A172 (cell line): ENCODE data around the gene EDN2. TPM values are rescaled to one million over a fixed set of nuclear protein-coding genes. Genes with fewer than 3 reads are reported as not detected.
A peak's percentile ranks its signal among the peaks of the same experiment; 100 is the strongest.

ENCODE experiments used
- DNase-seq: peaks from one replicate; pipeline ENCODE4 v3.0.0-alpha.2; 2015; ENCODE audit warnings: low spot score
- total RNA-seq: library from RNA; depleted of rRNA; stranded (reverse); fragments of >200 nt; shearing (Covaris generic); gene quantifications from 2 replicates; pipeline ENCODE4 v1.2.3, GENCODE V29; 2014

EDN2 gene
- total RNA-seq, 1 experiment from 2014 or later = 1.3 TPM

DNA sequence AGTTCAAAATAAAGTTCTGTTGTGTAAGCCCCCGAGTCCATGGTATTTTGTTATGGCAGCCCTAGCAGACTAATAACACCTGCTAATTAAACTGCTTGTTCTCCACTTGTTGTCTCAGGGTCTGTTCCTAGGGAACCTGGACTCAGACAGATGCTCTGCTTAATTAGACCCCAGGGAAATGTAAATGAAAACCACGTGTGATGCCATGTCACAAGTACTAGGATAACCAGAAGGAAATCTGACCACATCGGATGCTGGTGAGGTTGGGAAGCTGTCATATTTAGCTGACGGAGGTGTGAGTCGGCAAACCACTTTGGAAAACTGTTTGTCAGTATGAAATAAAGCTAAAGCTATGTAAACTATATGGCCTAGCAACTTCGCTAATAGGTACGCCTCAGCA is 19.6 kb downstream of the EDN2 start:
- no peak for DNase-seq

DNA sequence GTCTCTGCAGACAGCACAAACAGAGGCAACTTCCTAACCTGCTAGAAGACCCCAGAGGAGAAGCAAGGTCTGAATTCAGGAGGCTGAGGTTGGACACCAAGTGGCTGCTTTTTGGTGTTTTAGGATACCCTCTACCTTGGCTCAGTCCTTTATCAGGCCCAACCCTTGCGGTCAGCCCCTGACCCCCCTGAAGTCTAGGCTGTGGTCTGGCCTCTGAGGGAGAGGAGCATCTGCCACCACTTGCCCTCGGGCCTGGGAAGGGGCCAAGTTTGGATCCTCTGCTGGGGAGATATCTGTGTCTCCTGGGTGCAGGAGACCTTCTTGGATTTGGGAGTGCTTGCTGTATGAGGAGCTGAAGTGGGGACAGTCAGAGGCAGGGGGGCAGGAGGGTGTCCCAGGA is 21.0 kb downstream of the EDN2 start:
- no peak for DNase-seq

GRCh38 chr1:41462680-41463004 is 21.8 kb downstream of the EDN2 start:
- no peak for DNase-seq

DNA sequence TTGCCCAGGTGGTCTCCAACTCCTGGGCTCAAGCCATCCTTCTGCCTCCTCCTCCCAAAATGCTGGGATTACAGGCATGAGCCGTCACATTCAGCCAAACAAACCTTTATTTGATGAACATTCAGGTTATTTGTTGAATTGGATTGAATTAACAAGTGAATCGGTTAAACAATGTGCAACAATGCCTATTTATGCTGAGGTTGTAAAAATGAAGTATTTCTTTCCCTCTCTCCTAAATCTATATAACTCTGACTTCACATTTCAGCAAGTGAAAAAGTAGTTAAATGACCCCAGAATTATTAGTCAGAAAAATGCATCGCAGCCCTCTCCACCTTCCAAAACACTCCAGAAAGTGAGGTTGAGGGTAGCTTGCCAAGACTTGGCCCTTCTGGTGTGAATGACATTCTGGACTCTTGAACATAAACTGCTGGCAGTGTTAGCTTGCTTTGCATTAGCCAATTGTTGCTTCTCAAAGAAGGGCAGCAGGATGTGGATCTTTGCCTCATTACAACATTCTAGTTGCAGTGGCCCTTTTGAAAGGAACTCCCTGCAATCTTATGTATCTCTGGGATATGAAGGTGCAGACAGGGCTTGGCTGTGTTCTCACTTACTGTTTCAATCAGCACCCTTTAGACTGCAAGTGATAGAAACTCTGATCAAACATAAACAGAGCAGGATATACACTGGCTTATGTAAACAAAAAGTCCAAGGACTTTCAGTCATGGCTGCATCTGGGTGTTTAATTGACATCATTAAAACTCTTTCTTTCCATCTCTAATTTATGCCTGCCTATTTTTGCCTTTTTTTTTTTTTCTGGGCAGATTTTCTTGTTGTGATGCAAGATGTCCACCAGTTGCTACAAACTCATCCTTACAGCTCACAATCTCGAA is 22.4 kb downstream of the EDN2 start:
- no peak for DNase-seq

GRCh38 chr1:41456847-41457540 is 27.5 kb downstream of the EDN2 start:
- DNase-seq = no peak

GRCh38 chr1:41455479-41456332 is 28.8 kb downstream of the EDN2 start:
- DNase-seq = peak; percentile 74

- DNase-seq = peak; percentile 39
These were observed 30.1 kb downstream of the EDN2 start for GRCh38 chr1:41454406-41454805.

- DNase-seq = no peak
These were observed 31.7 kb downstream of the EDN2 start for GRCh38 chr1:41452704-41453290.

- DNase-seq = no peak
These were observed 33.7 kb downstream of the EDN2 start for GRCh38 chr1:41450747-41451285.

GRCh38 chr1:41449326-41449921 is 35.1 kb downstream of the EDN2 start:
- DNase-seq = no peak

DNA sequence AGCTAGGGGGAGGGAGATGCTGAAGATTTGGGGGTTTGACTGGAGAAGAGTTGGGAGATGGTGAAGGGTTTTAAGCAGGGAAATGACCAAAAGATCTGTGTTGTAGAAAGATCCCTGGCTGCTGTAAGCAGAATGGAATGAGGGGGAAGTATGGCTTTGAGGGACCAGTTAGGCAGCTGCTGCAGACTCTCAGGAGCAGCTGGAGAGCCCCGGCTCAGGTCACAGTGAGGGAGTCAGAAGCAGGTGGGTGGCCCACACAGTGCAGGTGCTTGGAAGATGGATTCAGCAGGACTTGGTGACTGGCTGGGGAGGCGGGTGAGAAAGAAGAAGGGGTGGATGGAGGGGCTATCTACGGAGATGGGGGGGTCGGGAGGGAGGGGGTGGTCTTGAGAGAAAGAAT is 35.7 kb downstream of the EDN2 start:
- DNase-seq = no peak

DNA sequence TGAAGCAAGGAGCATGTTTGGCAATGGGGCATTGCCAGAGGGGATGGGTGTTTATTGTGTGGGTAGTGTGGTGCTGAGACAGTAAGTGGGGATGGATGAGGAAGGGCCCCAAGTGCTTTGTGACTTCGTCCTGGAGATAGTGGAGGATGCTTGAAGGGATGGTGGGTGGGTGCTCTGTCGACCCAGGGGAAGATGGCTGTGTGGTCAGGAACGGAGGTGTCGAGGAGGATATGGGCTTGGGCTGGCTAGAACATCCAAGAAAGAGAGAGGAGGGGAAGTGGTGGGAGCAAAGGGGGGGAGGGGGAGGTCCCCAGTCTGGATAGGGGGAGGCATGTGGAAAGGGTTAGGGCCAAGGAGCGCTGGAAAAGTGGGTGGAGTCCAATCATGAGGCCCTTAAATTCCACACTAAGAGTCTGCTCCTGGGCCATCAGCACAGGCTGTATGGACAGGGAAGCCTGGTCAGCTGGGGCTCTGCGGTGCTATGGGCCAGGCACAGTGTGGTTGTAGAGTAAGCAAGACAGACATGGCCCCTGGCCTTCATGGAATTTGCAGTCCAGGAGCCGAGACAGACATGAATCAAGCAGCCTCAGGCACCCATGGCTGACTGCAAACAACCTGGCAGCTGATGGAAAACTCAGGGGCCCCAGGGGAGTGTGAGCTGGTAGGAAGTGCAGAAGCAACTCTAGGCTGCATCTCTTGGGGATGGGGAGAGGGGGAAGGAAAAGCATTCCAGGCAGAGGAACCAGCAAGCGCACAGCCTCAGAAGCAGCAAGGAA is 36.3 kb downstream of the EDN2 start:
- no peak for DNase-seq

DNA sequence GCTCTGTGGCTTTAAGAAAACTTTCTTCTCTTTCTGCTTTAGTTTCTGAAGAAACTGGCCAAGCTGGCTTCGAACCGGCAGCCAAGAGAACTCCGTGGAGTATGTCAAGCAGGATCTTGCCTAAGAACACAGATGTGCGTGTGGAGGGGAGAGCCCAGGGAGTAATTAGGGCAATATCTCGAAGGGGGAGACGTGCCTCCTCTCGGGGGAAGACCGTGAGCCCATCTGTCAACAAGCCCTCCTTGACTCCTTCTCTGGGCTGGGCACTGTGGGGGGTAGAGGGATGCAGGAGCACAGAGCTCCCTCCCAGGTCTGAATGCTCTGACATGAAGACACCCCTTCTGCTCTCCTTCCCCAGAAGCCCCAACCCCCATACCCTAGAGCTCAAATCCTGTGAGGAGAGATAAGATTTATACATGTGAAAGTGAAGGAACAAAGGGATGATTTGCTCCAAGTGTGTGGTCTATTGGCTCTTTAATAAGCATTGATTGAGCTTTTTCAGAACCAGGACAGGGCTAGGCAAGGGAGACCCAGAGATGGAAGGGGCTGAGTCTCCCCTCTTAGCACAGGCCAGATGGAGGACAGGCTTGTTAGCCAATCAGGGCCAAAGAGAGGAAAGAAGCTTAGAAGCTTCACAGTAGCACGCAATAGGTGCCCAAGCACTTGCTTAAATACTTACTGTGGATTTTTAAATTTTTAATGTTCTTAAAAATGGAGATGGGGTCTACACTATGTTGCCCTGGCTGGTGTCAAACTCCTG is 37.5 kb downstream of the EDN2 start:
- no peak for DNase-seq

GRCh38 chr1:41444785-41445184 is 39.7 kb downstream of the EDN2 start:
- DNase-seq = no peak

GRCh38 chr1:41444246-41444645 is 40.2 kb downstream of the EDN2 start:
- no peak for DNase-seq

DNA sequence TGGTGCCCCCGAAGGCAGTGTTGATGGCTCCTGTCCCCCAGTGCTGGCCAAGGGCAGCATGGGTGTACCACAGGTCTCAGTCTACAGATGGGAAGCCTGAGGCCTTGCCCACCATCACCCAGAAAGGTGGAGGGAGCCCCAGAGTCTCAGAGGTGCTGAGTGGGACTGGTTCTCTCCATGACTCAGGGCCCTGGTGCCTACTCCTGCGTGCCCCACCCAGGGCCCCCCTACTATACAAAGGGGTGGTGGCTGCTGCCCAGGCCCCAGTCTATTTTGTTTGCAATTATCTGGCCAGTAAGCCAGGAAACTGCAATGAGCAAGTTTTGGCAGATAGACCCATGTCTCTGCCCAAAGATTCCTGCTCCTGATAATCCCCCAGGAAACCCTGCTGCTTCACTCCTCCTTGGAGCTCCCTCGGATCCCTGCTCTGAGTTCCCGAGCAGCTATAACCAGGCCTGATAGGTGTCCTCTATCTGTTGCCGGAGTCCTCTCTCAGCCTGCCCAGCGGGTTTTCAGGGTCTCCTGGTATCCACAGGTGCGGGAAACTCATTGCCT is 41.7 kb downstream of the EDN2 start:
- no peak for DNase-seq

DNA sequence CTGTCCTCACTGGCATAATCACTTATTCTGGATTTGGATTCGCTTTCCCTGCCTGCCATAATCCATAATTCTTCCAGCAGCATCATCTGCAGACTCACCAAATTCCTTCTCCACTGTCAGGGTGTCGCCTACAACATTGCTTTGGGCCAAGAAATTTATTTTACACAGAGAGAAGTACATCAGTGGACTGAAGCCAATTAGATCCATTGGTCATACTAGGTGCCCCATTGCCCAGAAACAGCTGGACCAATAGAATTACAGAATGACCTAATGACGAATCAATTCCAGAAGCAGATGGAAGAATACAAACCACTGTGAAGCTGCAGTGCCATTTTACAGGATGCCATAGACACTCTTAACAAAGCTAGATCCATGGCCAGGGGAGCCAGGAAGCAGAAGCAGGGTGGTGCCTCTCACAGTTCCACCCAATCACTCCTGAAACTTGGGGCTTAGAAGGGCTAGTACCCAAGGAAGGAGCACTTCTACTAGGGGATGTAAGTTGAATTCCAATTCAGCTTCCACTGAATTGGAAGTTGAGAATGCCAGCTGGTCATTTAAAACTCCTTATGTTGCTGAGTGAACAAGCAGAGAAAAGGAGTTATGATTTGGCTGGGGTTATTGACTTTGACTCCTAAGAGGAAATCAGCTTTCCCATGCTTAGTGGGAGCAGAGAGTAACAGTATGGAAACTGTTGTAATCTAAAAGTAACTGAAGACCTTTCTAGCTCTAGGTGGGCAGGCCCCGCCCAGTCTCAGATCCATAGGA is 44.0 kb downstream of the EDN2 start:
- DNase-seq = no peak

DNA sequence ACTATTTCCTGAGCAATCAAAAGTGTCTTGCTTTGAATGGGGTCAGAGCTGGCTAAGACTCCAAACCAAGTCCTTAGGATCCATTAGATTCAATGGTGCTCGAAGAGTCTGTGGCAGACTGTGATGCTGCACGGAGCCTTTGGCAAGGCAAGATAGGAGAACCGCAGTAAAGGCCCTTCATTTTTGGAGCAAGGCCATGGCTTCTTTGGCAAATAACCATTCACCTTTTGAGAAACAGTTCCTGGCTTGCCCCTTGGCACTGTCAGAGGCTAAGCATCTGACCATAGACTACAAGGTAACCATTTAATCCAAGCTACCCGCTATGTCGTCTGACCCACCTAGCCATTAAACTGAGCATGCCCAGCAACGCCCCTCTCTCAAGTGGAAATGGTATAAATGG is 45.2 kb downstream of the EDN2 start:
- no peak for DNase-seq

DNA sequence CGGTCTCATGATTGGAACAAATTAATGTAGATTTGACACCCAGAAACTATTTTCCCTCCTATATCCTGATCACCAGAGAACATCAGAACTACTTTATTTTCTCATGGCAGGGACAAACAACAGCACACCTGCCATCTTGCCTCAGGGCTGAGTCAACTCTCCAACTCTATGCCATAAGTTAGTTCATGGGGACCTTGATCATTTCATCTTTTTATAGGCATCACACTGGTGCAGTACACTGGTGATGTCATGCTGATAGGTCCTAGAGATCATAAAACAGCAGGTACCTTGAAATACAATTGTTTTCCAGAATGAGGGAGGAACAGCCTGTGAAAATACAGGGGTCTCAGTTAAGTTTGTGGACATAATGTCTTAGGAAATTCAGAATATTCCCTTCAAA is 45.8 kb downstream of the EDN2 start:
- DNase-seq = no peak
